GM19023 (cell line): Measurements from ENCODE around the gene KCNJ11.
A peak's percentile ranks its signal among the peaks of the same experiment; 100 is the strongest.

ENCODE experiments used
- ATAC-seq: cut with Tn5 transposase; IDR thresholded peaks from one replicate; pipeline ENCODE4 v1.9.1; 2021; ENCODE audit warnings: mild to moderate bottlenecking, moderate library complexity; ENCODE audit not compliant: unreplicated experiment

KCNJ11 gene

DNA sequence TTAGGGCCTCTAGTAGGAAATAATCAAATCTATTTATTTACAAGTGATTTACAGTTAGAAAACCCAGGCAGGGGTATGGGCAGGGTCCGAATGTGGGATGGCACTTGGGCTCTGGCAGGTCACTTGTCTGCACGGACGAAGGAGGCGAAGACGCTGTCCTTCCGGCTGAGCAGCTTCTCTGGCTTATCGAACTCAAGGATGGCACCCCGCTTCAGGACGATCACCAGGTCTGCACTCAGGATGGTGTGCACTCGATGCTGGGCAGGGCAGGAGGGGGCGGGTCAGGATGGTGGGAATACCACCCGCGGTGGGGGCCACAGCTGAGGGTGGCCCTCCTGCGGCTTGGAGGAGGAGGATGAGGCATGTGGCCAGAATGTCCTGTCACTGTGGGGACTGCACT is 4.4 kb upstream of the KCNJ11 start:
- ATAC-seq: no peak

GRCh38 chr11:17391493-17392355 is 3.3 kb upstream of the KCNJ11 start:
- no peak for ATAC-seq

DNA sequence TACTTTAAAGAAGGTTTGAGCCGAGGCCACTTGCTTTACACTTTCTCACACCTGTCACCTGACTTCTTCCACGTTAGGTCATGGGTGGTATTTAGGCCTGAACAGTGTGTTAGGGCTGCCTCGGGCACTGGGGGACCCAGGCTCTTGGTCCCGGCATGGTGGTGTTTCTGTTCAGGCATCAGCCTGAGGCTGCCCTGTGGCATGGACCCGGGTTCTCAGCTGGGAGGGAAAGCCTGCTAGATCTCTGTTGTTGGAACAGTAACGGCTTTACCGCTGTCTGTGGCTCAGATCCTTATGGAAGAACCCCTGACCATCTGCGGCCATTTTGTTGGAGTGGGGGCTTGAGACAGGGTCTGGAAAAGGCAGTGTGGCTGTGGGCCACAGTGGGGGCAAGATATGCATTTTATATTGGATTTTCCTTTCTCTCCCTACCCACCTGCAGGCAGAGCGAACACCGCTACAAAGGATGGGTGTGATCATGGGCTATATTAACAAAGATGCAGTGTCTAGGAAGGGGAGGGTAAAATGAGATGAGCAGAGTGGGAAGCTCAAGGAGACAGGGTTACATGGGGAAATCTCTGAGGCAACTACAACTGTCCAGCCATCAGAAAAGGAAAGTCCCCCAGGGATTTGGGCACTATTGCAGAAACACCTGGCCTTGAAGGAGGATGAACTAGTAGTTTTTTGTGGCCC is 1.6 kb upstream of the KCNJ11 start:
- ATAC-seq: no peak

DNA sequence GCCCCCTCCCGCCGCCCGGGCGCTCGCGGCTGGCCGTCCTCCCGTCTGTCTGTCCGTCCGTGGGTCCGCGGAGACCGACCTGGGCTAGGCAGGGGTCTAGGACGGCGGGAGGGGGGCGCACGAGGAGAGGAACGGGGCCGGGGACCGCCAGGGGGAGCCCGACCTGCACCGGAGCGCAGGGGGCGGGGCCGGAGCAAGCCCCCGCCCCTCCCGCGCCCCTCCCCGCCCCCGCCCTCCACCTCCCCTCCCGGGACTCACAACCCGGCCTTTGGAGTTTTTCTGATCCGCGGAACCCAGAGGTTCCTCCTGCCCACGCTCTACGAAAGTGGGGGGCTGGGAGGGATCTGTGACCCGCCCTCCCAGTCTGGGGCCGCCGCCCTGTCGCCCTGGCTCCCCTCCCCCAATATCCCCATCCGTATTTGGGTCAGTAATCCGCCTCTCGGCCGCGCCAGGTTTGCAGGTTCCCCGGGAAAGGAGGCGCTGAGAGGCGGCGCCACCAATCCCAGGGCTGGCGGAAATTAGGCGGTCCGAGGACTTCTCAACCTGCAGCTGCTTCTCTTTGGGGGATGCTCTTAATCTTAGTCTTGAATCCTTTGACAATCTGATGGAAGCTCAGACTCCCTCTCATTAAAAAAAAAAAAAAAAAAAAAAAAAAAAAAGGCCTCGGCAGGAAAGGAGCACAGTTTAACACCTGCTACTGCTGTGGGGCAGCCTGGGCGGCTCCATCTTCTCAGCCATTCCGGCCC is 925 bp upstream of the KCNJ11 start:
- peak; percentile 61 for ATAC-seq

GRCh38 chr11:17387811-17388210 is 648 bp downstream of the KCNJ11 start:
- no peak for ATAC-seq

DNA sequence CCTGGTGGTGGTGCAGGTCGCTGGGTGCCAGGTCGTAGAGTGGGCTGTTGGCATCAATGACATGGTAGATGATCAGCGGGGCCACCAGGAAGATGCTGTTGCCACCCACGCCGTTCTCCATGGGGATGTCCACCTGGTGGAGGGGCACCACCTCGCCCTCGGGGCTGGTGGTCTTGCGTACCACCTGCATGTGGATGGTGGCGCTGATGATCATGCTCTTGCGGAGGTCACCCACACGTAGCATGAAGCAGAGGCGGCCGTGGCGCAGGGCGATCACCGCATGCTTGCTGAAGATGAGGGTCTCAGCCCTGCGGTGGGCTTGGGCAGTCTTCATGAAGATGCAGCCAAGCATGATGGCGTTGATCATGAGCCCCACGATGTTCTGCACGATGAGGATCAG is 1.2 kb downstream of the KCNJ11 start:
- no peak for ATAC-seq

DNA sequence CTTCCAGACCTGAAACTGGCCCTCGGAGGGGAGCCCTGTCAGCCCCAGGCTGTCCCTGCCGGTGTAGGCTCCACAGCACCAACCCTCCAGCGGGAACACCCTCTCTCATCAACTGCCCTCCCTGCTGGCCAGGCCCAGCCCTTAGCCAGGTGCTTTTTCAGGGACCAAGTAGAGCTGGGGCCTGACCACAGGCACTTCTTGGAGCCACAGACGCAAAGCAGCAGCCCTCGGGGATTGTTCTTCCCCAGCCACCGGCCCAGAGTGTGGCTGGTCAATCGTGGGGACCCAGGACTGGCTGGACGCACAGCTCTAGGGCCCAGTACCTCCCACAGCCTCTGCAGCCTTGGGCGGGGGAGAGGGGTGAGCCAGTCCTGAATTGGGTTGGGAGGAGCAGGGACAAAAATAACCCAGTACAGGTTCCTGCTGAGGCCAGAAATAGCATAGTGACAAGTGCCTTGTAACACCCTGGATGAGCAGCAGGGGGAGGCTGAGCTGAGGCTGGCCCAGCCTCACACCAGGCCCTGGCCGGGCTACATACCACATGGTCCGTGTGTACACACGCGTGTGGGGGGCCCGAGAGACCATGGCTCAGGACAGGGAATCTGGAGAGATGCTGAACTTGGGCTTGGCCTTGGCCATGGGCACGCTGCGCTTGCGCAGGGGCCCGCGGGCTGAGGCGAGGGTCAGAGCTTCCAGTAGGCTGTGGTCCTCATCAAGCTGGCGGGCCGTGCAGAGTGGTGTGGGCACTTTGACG is 2.0 kb downstream of the KCNJ11 start:
- ATAC-seq: peak; percentile 55

DNA sequence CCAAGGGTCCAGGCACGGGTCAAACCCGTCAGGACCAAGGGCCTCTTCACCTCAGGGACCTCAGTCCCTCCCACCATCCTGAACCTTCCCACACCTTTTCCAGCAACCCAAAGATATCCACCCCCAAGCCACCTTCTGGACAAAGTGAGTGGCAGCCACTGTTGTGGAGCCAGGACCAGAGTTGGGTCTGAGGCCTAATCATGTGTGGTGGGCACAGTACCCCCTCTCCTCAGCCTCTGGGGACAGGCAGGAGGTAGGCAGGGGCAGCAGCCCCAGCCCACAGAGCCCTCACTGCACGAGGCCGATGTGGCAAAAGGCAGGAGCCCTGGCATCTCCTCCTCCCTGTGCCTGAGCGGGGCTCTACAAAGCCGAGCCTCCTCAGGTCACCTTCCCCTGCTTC is 2.5 kb downstream of the KCNJ11 start:
- no peak for ATAC-seq

- no peak for ATAC-seq
Observed at GRCh38 chr11:17385492-17385891, 3.0 kb downstream of the KCNJ11 start.

DNA sequence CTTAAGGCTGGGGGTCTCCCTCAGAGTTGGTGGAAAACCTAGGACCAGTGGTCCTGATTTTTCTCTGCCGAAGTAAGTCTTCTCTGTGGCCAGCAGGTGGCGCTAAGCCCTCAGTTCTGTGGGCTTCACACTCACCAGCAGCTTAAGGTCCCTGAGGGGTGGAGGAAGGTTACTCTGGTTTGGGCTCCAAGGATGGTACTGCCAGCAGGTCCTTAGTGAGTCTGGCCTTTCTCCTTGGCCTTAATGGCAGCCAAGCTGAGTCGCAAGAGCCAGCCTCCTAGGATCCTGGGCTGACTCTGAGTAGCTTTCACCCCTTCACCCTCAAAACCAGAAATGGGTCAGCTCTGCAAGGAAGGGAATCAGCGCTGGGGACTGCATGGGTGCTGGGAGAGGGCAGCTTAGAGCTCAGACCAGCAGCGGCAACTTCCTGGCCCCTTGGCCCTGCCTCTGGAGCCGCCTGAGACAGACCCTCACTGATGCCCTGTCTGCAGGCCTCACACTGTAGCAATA is 4.4 kb downstream of the KCNJ11 start:
- peak; percentile 46 for ATAC-seq

DNA sequence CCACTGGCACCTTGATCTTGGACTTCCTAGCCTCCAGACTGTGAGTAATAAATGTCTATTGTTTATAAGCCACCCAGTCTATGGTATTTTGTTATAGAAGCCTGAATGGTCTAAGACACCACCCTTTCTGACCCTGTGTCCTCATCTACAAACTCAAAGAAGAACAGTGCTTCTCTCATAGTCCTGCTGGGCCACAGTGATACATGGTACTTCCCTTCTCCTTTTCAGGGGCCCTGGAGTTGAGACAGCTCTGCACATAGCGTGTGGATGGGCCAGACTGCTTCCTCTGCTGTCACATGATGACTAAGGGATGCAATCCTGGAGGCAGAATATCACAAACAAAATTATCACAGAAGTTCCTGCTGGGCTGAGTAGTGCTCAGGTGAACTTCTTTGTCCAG is 5.0 kb downstream of the KCNJ11 start:
- no peak for ATAC-seq

- no peak for ATAC-seq
Observed at GRCh38 chr11:17382046-17382728, 6.3 kb downstream of the KCNJ11 start.

GRCh38 chr11:17381156-17381555 is 7.3 kb downstream of the KCNJ11 start:
- ATAC-seq: no peak

- no peak for ATAC-seq
Observed at GRCh38 chr11:17379383-17380180, 8.9 kb downstream of the KCNJ11 start.

DNA sequence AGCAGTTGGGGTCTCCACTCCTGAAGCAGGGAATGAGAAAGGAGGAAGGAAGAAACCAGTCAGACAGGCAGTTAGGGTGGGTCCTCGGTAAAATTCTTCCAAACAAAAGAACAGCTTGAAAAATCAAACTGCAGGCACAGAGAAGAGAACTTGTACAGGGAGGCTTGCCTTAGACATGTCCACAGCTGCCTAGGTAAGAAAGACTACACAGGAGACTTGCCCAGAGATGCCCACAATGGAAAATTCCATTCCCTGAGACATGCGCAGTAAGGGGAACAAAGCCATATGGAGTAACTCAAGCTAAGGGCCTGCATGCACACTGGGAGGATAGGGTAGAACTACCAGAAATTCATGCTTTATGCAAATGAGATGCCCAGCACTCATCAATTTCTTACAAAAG is 9.8 kb downstream of the KCNJ11 start:
- no peak for ATAC-seq

GRCh38 chr11:17376493-17376892 is 12.0 kb downstream of the KCNJ11 start:
- ATAC-seq: no peak

DNA sequence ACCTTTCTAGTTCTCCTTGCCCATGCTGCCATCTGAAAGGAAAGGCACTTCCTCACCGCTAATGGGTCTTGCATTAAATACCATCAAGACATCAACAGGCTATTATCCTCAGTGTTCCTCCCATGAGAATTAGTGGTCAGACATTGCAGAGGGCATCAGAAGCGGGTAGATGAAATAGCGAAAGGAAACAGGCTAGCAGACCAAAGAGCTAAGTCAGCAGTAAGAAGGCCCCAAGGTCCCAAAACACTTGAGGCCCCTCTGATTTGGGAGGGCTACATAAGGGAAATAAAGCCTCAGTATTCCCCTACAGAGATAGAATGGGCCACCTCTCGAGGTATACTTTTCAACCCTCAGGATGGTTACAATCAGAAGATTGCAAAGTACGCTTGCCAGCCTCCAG is 12.9 kb downstream of the KCNJ11 start:
- no peak for ATAC-seq

- ATAC-seq: no peak
Observed at GRCh38 chr11:17371614-17372013, 16.8 kb downstream of the KCNJ11 start.

GRCh38 chr11:17369684-17370243 is 18.7 kb downstream of the KCNJ11 start:
- no peak for ATAC-seq
